Mesodermal cell (in vitro differentiated cells): ENCODE results near the gene SOS2.

Experiments
- H3K27ac ChIP-seq: 2 replicates; pipeline ENCODE4 v1.7.0; 2013; ENCODE audit warnings: mild to moderate bottlenecking, low read depth, low read length, moderate library complexity; ENCODE audit not compliant: severe bottlenecking
- H3K36me3 ChIP-seq: 2 replicates; pipeline ENCODE4 v1.7.1; 2013; ENCODE audit warnings: mild to moderate bottlenecking, low read length, moderate library complexity; ENCODE audit not compliant: control insufficient read depth, insufficient read depth
- H3K4me1 ChIP-seq: one replicate; pipeline ENCODE4 v1.7.1; 2013; ENCODE audit warnings: mild to moderate bottlenecking, low read length; ENCODE audit not compliant: insufficient read depth, control insufficient read depth, poor library complexity, severe bottlenecking
- H3K4me3 ChIP-seq: 2 replicates; pipeline ENCODE4 v1.7.0; 2013; ENCODE audit warnings: low read length, control low read depth, mild to moderate bottlenecking; ENCODE audit not compliant: insufficient read depth, poor library complexity, severe bottlenecking; ENCODE audit errors: extremely low read depth
- H3K9me3 ChIP-seq: 2 replicates; pipeline ENCODE4 v1.7.1; 2013; ENCODE audit warnings: mild to moderate bottlenecking, low read length, moderate library complexity; ENCODE audit not compliant: control insufficient read depth
- WGBS, 2 experiments: methylation state at CpG; one replicate each; pipeline ENCODE4 v1.1.5; 2013; ENCODE audit warnings: missing lambda C conversion rate in 2 of 2; ENCODE audit not compliant: insufficient coverage in 2 of 2; 5-methylcytosine and 5-hydroxymethylcytosine counted together

SOS2 gene

DNA sequence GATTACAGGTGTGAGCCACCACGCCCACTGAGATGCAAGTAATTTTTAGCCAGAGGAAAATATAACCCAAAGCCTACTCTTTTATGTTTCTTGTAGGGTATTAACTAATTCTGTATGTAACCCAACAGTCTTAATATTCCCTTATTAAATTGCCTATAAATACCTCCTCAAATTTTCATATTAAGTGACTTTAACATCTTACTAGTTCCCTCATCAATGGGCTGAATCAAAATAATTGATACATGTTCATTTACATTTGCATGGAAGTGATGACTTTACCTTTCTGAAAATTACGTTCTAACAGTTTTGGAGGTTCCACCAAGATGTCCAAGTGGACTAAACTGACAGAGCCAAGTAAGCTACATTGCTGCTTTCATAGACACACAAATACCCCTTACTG, 3.1 kb downstream of the SOS2 start:
- Histone ChIP-seq H3K4me1 (peaks cover 5% of the 10 kb centered on the region), H3K36me3 (peaks cover 11% of the 10 kb centered on the region), H3K27ac (no peak overlapping the region), H3K9me3 (peaks cover 6% of the 10 kb centered on the region), H3K4me3 (no peak overlapping the region)
- WGBS, 2 experiments, result 100% methylated on average over 1 of the region's 2 CpGs

DNA sequence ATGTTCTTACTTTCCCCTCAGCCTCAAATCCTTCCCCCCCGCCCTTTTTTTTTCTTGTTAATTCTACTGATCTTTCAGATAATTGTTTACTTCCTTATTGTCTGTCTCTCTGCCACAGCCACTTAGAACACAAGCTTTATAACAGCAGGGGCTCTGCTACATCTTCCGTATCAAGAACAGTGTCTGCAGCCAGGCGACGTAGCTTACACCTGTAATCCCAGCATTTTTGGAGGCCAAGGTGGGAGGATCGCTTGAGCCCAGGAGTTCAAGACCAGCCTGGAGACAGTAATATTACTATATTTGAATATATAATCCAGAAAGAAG, 5.4 kb downstream of the SOS2 start:
- Histone ChIP-seq H3K27ac (no peak overlapping the region), H3K9me3 (peaks cover 6% of the 10 kb centered on the region), H3K4me3 (no peak overlapping the region), H3K36me3 (peaks cover 11% of the 10 kb centered on the region), H3K4me1 (no peaks in the 10 kb centered on the region)
- 35 to 63% methylated on average over 1 to 4 of the region's 5 CpGs for WGBS, 2 experiments

DNA sequence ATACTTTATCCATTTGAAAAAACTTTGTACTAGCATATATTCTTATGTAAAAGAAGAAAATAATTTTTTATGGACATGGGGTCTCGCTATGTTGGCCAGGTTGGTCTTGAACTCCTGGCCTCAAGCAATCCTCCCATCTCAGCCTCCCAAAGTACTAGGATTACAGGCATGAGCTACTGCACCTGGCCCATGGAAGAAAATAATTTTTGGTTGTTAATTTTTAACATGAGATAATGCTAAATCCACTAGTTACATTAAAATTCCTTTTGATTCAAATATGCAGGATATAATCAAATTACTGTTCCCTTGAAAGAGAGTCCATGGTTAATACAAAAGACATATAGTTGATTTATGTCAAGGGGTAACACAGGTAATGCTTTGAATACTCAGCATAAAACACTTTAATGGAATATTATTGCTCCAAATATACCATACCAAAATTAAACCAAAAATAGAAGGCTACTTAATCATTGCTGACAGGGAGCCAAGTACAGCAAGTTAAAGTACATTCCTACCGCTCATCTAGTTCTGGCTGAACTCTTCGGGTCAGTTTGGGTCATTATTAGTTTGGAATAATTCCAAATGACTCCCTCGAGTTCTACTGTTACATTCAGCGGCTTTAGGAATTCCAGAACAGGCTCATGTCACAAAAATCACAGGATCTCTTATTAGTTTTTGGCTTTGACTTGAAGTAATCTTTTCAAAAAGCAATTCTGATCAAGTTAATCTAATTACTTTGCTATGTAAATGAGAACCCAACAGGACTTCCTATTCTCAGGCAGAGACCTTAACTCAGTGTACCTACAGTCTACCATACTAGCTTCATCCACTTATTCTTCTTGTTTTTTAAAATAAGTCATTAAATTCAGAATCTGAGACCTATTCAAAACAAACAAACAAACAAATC, 6.1 kb downstream of the SOS2 start:
- H3K27ac ChIP-seq, result no peak overlapping the region
- no peak overlapping the region for H3K4me3 ChIP-seq
- peaks cover 11% of the 10 kb centered on the region for H3K36me3 ChIP-seq
- H3K9me3 ChIP-seq, result peaks cover 6% of the 10 kb centered on the region
- WGBS, 2 experiments, result 89% methylated on average over 4 of the region's 5 CpGs
- no peaks in the 10 kb centered on the region for H3K4me1 ChIP-seq

DNA sequence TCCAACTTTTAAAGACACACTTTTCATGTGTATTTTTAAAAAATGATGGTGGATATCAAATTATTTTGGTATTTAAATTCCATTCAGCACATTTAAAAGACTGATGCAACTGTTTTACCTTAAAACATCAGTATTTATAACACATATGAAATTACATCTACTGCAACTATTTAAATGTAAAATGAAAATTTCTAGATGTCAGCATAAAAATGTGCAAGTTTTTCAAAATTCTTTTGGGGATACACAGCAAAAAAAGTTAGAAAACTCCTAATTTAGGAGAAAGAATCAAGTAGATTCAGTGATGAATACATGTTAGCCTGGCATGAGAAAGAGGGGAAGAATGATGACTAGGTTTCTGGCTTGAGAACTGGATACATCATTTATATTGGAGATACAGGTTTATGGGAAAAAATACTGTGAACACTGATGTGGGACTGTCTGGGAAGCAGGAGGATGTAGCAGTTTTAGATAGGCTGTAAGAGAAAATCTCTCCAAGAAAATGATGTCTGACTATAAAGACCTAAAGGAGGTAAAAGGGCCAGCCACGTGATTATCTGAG, 9.2 kb downstream of the SOS2 start:
- Histone ChIP-seq H3K36me3 (no peaks in the 10 kb centered on the region), H3K9me3 (no peaks in the 10 kb centered on the region), H3K4me3 (no peak overlapping the region), H3K27ac (no peak overlapping the region), H3K4me1 (no peaks in the 10 kb centered on the region)
- WGBS, 2 experiments, result 100% methylated on average over 1 of the region's 1 CpG

DNA sequence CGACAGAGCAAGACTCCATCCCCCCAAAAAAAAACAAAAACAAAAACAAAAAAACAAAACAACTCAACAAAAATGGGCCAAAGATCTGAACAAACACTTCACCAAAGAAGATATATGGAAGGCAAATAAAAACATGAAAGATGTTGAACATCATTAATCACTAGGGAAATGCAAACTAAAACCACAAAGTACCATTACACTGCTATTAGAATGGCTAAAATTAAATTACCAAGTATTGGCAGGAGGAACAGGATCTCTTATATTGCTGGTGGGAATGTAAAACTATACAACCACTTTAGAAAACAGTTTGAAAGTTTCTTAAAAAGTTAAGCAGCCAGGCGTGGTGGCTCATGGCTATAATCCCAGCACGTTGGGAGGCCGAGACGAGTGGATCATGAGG, 12.9 kb downstream of the SOS2 start:
- H3K4me3 ChIP-seq, result no peak overlapping the region
- H3K36me3 ChIP-seq, result no peaks in the 10 kb centered on the region
- WGBS, 2 experiments, result 93 to 100% methylated on average over 1 to 4 of the region's 5 CpGs
- H3K9me3 ChIP-seq, result no peaks in the 10 kb centered on the region
- no peak overlapping the region for H3K27ac ChIP-seq
- H3K4me1 ChIP-seq, result no peaks in the 10 kb centered on the region

DNA sequence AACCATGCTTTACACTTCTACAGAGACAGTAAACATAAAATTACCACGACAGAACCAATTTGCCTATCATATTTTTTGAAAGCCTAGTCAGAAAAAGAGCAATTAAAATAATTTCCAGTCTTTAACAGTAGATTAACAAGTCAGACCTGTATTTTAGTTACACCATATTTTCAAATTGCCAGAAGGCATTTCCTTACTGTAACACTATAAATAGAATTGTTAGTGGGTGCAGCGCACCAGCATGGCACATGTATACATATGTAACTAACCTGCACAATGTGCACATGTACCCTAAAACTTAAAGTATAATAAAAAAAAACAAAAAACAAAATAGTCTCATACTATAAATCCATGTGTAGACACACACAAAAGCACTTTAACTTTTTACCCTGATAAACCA, 16.0 kb downstream of the SOS2 start:
- Histone ChIP-seq H3K4me1 (no peaks in the 10 kb centered on the region), H3K9me3 (no peaks in the 10 kb centered on the region), H3K4me3 (no peak overlapping the region), H3K27ac (no peak overlapping the region), H3K36me3 (no peaks in the 10 kb centered on the region)
- WGBS, 2 experiments, result 91 to 100% methylated on average over 1 of the region's 2 CpGs

DNA sequence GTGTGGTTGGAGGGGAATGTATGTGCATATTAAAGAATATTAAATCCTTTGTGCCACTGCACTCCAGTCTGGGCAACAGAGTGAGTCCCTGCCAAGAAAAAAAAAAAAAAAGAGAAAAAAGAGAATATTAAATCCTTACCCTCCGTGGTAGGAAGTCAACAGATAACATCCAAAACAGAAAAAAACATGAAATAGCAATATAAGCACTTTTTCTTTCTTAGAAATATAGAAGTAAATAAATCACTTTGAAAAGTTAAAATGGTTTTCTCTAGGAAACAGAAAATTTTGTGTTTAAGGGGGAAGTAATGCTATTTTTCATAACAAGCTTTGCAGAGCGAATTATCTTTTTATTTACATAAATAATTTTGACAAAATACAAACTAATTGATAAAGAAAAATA, 17.6 kb downstream of the SOS2 start:
- WGBS, 2 experiments, result no CpG with 5 or more reads among the region's 2 CpGs
- no peaks in the 10 kb centered on the region for H3K36me3 ChIP-seq
- H3K4me1 ChIP-seq, result no peaks in the 10 kb centered on the region
- no peak overlapping the region for H3K27ac ChIP-seq
- H3K4me3 ChIP-seq, result no peak overlapping the region
- no peaks in the 10 kb centered on the region for H3K9me3 ChIP-seq

DNA sequence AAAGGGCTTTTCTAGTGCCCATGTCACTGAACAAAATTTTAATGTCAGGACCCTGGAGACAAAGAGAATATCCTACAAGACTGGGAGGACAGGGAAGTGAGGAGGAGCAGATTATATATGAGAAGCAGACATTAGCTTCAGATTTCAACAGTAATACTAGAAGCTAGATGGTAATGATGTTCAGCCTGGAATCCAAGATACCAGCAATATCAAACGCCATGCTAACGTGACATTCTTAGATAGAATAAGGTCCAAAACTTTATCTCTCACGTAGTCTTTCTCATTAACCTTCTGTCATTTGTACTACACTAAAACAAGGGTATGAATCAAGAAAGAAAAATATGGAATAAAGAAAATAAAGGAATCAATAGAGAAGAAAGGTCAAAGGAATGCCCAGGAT, 18.7 kb downstream of the SOS2 start:
- no peaks in the 10 kb centered on the region for H3K4me1 ChIP-seq
- H3K4me3 ChIP-seq, result no peak overlapping the region
- H3K9me3 ChIP-seq, result no peaks in the 10 kb centered on the region
- no peak overlapping the region for H3K27ac ChIP-seq
- no CpG with 5 or more reads among the region's 3 CpGs for WGBS, 2 experiments
- H3K36me3 ChIP-seq, result no peaks in the 10 kb centered on the region

DNA sequence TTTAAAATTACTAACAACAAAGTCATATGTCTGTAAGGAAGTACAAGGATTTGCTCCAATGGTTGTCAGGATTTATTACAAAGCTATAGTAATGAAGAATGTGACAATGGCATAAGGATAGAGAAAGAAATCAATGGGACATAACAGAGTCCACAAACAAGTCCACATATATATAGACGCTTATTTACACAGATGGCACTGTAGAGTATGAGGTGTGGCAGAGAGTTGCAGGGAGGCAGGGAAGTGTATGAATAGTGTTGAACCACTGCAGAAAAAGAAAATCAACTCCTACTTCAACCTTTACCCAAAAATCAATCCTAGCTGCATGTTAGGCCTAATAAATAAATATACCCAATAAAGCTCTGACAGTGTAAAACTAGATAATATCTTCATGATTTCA, 21.3 kb downstream of the SOS2 start:
- Histone ChIP-seq H3K4me1 (no peaks in the 10 kb centered on the region), H3K36me3 (no peaks in the 10 kb centered on the region), H3K9me3 (no peaks in the 10 kb centered on the region), H3K27ac (no peak overlapping the region), H3K4me3 (no peak overlapping the region)
- no CpG with 5 or more reads among the region's 1 CpG for WGBS, 2 experiments

DNA sequence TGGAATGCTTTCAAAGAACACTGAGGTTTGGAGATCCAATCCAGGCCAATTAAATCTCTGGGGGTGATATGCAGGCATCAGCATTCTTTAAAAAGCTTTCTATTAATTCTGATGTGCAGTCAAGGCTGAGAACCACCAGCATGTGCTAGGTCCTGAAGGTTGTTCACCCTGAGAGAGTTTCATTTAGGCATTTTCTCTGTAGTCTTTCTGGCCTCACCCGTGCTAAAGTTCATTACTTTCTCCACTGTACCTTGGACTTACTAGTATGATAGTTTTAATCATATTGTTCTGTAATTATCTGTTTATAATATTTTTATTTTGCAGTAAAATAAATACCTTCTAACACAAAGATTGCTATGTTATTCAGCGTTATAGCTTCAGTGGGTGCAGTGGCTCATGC, 32.9 kb downstream of the SOS2 start:
- no peaks in the 10 kb centered on the region for H3K9me3 ChIP-seq
- WGBS, 2 experiments, result no CpG with 5 or more reads among the region's 2 CpGs
- H3K27ac ChIP-seq, result no peak overlapping the region
- peaks cover 32% of the 10 kb centered on the region for H3K36me3 ChIP-seq
- H3K4me3 ChIP-seq, result no peak overlapping the region
- H3K4me1 ChIP-seq, result no peaks in the 10 kb centered on the region

DNA sequence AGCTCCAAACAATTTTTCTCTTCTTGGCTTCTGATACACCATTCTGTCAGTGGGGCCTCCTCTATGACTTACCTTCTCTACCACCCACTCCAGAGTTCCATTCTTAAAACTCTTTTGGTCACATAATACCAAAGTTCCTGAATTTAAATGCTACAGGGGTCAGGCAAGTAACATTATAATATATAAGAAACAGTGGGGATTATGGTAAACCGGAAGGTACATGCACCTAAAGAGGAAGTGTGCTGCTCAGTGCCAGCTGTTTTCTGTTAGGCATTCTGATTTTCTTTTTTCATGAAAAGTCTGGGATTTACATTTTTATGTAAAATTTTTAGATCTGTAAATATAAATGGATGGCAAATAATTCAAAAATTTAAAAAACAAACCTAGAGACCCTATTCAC, 39.9 kb downstream of the SOS2 start:
- no peak overlapping the region for H3K4me3 ChIP-seq
- no peaks in the 10 kb centered on the region for H3K4me1 ChIP-seq
- no peaks in the 10 kb centered on the region for H3K9me3 ChIP-seq
- H3K36me3 ChIP-seq, result peaks cover 18% of the 10 kb centered on the region
- H3K27ac ChIP-seq, result no peak overlapping the region
- WGBS, 2 experiments, result no CpG with 5 or more reads among the region's 1 CpG
